LNCAP (cell line): Measurements from ENCODE around the gene FSIP1.

Source experiments
- CTCF ChIP-seq: fragments of 450-650 bp; IDR thresholded peaks from 2 replicates; pipeline ENCODE4 v1.5.1; 2017; ENCODE audit warnings: mild to moderate bottlenecking

The FSIP1 gene

GRCh38 chr15:39598958-39599845 is 183.4 kb downstream of the FSIP1 start:
- TF ChIP-seq CTCF: no peak

- no peak for TF ChIP-seq CTCF
Observed at GRCh38 chr15:39598186-39598850, 184.3 kb downstream of the FSIP1 start.

- no peak for TF ChIP-seq CTCF
Observed at GRCh38 chr15:39597751-39598185, 184.9 kb downstream of the FSIP1 start.

GRCh38 chr15:39597336-39597735 is 185.3 kb downstream of the FSIP1 start:
- no peak for TF ChIP-seq CTCF

GRCh38 chr15:39596358-39597051 is 186.1 kb downstream of the FSIP1 start:
- TF ChIP-seq CTCF: no peak

GRCh38 chr15:39595338-39596221 is 187.1 kb downstream of the FSIP1 start:
- TF ChIP-seq CTCF: no peak
